Measurements from ENCODE around the gene NEU2.
"Not testable (repeated sequence)": the region's sequence is repeated elsewhere in the genome, so short reads cannot be mapped to it uniquely, and the experiment has no call there.

Gene NEU2

DNA sequence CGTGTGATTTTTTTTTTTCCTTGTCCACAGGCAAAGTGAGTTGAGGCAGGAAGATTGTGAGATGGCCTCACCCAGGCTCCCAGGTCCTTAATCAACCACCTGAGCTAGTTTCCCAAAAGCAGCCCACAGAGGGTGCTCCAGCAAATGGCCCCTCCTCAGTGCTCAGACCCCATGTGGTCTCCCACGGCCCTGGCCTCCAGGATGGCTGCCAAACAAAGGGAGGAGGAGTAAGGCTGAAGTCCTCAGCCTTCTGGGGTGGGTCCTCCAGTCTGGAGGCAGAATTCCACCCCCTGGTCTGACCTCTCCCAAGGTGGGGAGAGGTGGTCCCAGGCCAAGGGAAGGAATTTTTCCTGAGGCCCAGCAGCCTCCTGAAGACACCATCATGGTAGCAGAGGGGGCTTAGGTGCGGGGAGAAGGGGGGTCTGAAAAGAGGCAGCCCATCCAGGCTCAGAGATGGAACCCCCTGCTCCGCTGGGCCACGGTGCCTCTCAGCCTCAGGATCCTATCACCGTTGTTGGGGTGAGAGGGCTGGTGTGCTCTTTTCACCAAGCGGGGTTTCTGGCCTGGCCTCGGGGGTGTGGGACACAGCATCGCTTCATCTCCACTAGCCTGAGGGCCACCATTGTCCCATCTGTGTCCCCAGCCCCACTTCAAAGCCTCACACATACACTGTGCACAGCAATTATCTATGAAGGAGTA lies 21.8 kb upstream of the NEU2 start:
- DNase-seq, result no peak

DNA sequence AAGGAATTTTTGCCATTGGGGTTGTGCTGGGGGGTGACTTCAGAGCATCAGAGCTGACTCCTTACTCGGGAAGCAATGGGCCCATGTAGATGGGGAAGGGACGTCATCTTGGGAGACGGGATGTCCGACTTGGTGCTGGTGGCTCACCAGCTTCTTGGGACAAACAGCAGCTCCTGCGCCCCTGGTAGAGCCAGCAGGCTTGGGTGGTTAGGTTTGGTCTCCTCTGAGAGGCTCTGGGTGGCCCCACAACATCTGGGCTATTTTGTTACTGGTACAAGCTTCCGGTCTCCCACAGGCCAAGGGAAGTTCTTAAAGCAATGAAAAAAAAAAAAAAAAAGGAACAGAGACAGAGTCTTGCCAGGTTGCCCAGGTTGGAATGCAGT lies 21.2 kb upstream of the NEU2 start:
- no peak for DNase-seq

DNA sequence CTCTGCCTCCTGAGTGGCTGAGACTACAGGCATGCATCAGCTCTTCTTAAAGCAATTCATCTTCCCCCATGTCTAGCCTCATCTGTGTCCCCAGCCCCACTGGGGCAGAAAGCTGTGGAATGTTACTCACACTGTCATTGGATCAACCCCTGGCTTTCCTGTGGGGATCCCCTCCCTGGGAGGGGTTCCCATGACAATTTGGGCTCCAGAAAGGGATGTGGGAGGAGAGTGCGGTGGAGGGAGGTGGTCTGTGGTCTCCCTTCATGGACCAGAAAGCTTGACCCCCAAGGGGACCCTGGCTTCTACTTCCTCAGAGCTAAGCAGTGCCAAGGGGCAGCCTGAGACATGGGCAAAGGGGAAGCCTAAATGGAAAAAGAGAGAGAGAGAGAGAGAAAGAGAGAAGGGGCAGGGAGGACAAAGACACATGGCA lies 20.8 kb upstream of the NEU2 start:
- no peak for DNase-seq

DNA sequence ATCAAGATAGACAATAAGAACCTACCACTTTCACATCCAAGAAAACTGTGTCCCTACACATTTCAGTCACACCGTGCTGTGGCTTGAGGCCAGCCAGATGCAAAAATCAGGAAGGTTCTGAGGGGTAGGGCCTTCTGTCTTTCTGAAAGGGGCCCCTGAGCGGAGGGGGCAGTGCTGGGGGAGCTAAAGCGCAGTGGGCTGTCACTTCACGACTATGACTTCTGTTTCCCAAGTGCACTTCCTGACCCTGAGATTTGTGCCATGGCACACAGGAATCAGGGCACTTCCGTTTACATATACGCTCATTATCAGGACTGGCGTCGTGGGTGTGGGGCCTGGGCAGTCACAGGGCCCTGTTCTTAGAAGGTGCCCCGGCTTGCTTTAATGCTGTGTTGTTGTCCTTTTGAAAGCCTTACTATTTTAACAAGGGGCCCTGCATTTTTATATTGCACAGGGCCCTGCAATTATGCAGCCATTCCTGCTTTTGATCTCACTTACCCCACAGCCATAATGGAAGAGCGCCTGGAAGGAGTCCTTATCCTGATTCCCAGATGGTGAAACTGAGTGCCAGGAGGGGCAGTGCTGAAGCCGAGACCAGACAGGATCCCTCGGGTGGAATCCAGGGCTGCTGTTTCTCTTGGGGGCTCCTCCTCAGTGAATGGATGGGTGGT lies 20.0 kb upstream of the NEU2 start:
- DNase-seq, result no peak

DNA sequence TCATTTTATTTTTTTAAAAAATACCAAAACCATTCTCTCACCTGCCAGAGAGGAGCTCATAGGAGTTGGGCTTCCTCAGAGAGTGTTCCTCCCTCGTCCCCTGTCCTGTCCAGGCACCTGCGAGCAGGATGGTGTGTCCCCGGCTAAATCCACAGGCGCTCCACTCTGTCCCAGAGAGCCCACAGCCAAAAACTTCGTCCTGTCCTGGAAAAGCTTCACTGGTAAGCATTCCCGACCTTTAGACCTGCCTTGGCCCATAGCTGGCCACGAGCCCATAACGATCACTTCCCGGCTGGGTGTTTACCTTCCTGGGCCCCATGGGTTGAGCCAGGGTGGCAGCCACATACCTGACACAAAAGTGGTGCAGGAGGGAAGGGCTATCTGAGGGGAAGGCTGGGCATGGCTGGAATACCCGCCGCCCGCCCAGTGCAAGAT lies 19.4 kb upstream of the NEU2 start, which contains the start of gene NGEF:
Gene NGEF (minus strand): TSS at position 230 of the 435 bp plus-strand sequence. CDS start 38,366 bp downstream, outside the sequence.
- DNase-seq, result no peak

DNA sequence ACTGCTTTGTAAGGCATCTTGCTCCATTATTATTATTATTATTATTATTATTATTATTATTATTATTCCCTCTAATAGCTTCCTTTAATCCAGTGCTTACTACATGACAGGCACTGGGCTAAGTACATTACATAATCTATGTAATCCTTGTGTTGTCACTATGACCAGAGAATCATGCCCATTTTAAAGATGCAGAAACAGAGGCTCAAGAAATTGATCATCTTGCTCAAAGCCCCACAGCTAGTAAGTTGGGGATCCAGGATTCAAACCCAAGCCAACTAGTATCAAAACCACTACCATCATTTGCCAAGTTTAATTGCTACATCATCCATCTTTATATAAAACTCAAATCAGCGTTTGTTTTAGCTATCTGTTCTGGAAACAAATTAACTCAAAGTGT lies 18.8 kb upstream of the NEU2 start:
- no peak for DNase-seq

DNA sequence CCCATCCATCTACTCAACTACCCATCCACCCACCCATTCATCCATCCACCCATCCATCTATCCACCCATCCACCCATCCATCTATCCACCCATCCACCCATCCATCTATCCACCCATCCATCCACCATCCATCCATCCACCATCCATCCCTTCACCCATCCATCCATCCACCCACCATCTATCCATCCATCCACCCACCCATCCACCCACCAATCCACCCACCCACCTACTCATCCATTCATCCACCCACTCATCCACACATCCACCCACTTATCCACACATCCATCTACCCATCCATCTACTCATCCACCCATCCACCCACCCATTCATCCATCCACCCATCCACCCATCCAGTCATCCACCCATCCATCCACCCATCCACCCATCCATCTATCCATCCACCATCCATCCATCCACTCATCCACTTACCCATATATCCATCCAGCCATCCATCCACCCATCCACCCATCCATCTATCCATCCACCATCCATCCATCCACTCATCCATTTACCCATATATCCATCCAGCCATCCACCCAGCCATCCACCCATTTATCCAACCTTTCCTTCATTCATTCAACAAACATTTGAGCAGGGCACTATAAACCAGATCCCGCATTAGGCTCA lies 17.3 kb upstream of the NEU2 start:
- DNase-seq, result no peak

DNA sequence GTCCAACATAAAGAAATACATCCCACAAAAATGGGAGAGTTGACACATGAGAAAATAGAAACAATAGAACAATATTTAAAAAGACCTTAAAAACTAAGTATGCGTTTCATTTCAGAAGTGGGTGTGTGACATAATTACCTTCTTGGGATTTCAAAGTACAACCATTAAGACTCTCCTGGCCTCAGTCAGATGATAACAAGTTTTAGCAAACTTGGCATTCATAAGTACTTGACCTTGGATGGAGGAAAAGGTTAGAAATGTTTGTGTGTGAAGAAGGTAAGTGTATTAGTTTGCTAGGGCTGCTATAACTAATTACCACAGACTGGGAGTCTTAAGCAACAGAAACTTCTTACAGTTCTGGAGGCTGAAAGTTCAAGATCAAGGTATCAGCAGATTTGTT lies 14.5 kb upstream of the NEU2 start:
- DNase-seq, result no peak

DNA sequence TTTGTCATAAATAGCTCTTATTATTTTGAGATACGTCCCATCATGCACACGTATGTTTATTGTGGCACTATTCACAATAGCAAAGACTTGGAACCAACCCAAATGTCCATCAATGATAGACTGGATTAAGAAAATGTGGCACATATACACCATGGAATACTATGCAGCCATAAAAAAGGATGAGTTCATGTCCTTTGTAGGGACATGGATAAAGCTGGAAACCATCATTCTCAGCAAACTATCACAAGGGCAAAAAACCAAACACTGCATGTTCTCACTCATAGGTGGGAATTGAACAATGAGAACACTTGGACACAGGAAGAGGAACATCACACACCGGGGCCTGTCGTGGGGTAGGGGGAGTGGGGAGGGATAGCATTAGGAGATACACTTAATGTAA lies 12.9 kb upstream of the NEU2 start:
- not testable (repeated sequence) for DNase-seq

DNA sequence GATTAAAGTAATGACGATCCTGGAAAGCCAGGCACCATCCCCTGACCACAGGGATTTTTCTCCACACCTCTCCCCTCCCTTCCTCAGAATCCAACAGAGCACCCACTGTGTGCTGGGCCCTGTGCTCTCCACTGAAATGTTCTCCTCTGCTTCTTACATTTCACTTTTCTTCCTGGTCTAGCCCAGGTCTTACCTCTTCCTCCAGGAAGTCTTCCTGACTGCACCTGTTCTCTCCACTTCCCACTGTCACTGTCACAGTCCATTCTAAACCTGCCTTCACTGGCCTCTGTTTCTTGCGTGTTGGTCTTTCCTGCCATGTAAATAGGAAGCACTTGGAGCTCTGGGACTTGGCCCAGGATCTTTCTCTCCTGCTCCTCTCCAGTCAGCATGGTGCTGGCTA lies 12.0 kb upstream of the NEU2 start:
- DNase-seq, result no peak

DNA sequence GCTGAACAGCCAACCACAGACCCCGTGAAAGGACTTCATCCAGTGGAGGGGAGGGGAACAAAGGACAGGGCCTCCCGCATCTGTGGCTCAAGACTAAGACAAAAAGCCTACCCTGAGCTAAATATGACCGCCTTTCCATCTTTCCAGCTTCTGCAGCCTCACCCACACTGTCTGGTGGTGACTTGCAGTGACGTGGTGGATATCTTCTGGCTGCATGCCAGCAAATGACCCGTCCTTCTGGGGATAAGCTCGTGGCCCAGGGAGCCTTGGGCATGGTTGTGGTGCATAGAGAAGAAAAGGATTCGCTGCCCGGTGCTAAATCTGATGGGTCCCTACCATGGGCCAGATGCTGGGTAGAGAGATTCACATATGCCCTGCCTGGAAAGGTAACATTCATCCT lies 10.7 kb upstream of the NEU2 start:
- DNase-seq, result no peak

DNA sequence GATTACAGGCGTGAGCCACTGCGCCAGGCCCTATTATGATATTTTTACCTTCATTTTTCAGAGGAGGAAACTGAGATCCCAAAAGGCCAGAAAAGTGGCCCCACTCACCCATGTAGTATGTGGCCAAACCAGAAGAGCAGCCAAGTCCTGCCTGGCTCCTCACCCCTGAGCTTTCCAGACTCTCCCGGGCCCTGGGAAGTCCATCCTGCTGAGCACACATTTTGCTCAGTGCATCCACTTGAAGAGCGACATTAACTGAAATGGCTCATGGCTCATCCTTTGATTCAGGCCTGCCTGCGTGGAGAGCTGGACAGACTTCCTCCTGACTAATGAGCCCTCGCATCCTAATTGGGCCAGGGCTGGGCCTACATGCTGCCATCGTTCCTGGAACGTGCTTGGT lies 9.9 kb upstream of the NEU2 start:
- no peak for DNase-seq

DNA sequence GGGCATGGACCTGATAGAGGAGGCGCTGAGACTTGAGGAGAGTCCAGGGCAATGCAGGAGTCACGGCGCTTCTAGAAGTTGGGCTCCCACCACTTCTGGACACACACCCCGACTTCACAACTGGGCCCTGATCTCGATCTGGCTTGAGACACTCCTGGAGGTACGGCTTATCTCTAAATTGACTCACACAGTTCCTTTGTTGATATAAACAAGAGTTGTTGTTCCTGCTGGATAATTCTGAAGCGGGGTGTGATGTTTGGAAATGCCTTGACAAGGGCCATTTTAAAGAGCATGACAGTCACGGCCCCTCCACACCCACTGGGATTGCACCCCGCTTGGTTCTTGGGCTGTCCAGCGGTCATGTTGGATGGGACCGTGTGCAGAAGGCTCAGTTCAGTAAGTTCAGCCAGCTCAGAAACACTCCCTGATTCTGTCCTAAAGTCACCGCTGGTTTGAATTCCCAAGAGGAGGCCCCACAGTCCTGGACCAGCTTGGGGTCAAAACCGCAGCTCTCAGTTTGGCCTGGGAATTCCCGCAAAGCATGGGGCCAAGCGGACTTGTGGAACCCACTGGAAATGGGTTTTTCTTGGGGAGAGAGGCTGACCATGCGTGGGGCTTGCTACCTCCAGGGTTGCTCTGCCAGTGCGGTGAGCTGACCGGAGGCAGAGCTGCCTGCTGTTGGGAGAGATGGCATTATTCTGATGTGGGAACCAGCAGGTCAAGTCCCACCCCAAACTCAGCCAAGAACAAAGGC lies 9.3 kb upstream of the NEU2 start:
- no peak for DNase-seq

DNA sequence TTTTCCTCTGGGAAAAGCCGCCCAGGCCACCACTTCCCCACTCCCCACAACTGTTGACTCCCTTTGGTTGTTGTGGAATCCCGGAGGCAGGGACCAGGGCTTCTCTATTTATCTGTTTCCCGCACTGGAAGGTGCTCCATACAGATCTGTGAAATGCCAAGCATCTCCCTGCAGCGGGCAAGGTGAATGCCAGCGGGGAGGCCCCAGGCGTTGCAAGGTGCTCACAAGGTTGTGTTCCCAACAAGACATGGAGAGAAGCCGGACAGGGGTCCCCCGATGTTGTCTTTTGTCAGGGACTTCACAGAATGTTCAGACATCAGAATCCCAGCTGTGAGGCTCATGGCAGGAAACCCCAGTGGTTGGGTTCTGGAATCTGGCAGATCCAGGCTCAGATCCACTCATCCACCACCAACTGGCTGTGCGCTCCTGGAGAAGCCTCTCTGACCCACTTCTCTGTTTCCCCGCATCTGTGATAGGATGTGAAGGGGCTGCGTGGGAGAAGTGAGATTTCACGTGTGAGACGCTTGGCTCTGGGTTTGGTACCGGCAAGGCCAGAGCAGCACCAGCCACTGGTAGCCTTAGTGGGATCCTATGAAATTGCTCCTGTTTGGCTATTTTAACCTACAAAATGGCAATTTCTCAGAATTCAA lies 8.6 kb upstream of the NEU2 start:
- DNase-seq, result no peak

DNA sequence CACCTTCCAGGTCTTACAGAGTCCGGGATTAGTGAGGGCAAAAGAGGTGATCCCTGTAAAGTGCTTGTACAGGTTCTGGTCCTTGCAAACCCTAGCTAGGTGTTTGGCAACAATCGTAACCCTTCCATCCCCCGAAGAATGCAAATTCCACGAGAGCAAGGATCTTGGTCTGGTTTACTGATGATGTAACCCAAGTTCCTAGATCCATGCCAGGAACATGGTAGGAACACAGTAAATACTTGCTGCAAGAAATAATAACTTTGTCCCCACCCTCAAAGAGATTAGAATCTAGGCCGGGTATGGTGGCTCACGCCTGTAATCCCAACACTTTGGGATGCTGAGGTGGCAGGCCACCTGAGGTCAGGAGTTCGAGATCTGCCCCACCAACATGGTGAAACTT lies 6.8 kb upstream of the NEU2 start:
- no peak for DNase-seq

DNA sequence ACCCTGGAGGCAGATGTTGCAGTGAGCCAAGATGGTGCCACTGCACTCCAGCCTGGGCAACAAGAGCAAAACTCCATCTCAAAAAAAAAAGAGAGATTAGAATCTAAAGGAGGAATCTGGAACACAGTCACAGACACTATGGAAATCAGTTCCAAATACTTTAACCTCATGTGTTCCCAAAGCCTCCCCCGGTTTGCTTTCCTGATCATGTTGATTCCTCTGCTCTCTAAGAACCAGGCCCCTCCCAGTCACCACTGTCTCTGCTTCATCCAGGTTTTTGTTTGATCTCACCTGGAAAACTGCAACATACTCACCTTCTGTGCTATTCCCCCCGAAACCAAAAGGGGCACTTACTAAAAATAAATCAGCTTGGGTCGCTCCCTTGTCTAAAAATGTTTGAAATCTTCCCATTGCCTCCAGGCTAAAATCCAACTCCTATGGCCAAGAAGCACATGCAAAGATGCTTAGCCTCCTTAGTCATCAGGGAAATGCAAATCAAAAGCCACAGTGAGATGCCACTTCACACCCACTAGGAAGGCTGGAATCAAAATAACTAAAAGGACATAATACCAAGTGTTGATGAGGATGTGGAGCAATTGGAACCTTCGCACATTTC lies 6.2 kb upstream of the NEU2 start:
- no peak for DNase-seq

DNA sequence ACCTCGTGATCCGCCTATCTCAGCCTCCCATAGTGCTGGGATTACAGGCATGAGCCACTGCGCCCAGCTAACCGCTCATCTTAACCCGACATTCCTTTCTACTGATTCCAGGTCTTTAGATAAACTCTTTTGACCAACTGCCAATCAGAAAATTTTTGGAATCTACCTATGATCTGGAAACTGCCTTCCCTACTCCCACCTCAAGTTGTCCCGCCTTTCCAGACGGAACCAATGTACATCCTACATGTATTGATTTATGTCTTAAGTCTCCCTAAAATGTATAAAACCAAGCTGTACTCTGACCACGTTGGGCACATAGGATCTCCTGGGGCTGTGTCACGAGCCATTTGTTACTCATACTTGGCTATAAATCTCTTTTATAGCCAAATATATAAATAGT lies 3.2 kb upstream of the NEU2 start:
- no peak for DNase-seq

DNA sequence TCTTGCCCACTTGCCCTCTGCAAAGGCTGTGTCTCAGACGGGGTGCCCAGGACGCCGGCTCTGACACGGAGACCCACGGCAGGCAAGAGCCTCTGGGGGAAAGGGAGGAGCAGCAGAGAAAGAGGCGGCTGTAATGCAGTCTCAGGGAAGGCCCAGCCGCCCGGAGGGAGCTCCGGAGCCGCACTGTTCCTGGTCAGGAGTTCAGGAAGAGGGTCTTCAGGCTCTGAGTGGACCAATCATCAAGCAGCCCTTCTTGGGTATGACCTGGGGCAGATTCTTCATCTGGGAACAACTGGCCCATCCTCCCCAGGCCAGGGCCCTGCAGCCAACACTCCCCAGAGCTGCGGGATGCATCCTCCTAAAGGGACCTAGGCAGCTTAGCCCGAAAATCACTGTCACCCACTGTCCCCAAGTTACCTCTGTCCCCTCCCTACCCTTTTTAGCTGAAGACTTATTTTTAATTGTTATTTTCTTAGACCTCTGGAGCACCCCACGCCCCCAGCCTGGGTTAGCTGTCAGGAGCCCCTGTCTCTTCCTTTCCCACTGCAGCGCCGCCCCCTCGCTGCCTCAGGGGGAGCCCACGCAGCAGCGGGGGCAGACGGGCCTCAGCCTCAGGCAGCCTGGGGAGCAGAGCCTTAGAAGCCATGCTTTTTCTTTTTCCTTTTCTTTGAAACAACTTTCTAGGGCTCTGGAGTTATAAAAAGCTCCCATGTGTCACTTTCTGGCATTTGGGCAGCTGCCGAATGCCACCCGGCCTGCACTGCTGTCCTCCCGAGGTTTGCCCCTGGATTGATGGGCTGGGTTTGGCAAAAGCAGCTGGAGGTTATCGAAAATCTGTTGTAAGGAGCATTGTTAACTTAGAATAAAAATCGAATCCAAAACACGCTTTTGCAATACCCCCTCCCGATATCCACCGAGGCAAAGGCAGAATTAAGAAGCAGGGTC lies 644 bp upstream of the NEU2 start:
- DNase-seq, result no peak

DNA sequence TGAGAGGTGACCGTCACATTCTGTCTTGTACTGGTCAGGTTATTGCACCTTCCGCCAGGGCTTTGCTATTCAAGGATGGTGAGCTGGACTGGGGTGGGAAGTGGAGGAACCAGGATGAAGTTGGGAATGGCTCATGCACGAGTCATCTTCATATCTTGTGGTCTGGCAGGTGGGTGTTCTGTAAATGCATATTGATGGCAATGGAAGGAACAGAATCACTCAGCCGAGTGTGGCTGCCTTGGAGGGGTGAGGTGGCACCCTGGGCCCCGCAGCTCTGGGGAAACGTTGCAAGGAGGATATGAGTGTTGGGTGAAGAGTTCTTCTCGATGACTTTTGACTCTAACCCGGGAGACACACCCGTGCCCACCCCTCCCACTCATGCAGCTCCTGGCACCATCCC lies 1.2 kb downstream of the NEU2 start:
- no peak for DNase-seq

DNA sequence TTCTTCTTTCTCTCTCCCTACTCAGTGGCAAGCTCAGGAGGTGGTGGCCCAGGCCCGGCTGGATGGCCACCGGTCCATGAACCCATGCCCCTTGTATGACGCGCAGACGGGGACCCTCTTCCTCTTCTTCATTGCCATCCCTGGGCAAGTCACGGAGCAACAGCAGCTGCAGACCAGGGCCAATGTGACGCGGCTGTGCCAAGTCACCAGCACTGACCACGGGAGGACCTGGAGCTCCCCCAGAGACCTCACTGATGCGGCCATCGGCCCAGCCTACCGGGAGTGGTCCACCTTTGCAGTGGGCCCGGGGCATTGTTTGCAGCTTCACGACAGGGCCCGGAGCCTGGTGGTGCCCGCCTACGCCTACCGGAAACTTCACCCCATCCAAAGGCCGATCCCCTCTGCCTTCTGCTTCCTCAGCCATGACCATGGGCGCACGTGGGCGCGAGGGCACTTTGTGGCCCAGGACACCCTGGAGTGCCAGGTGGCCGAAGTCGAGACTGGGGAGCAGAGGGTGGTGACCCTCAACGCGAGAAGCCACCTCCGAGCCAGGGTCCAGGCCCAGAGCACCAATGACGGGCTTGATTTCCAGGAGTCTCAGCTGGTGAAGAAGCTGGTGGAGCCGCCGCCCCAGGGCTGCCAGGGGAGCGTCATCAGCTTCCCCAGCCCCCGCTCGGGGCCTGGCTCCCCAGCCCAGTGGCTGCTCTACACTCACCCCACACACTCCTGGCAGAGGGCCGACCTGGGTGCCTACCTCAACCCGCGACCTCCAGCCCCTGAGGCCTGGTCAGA lies 1.8 kb downstream of the NEU2 start:
- no peak for DNase-seq
